Activated naive CD8-positive, alpha-beta T cell treated with anti-CD3 and anti-CD28 coated beads, Interleukin-2, amount 50 U/mL, for 16 hours (primary cell): Measurements from ENCODE around the gene GBF1.
"Not testable (repeated sequence)": the region's sequence is repeated elsewhere in the genome, so short reads cannot be mapped to it uniquely, and the experiment has no call there.

ENCODE experiments used
- DNase-seq: peaks from one replicate; pipeline ENCODE4 v3.0.0-alpha.2; 2020; ENCODE audit warnings: low read depth, low spot score

The GBF1 gene

DNA sequence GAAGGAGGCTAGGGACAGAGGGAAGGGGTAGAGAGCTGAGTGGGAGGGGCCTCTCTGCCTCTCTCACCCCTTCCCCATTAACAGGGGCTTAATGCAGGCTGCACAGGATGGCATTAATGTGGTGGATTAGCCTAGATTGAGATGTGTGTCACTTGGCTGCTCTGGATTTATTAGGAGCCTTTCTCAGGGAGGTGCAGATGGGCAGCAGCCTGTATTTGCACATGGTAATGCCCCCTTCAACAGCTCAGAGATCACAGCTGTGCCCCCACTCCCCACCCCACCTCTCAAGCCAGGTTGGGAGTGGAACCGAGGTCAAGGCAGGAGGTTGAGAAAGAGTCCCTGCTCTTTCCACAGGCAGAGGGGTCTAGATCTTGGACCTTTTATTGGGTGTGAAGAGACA is 11.3 kb upstream of the GBF1 start:
- no peak for DNase-seq

DNA sequence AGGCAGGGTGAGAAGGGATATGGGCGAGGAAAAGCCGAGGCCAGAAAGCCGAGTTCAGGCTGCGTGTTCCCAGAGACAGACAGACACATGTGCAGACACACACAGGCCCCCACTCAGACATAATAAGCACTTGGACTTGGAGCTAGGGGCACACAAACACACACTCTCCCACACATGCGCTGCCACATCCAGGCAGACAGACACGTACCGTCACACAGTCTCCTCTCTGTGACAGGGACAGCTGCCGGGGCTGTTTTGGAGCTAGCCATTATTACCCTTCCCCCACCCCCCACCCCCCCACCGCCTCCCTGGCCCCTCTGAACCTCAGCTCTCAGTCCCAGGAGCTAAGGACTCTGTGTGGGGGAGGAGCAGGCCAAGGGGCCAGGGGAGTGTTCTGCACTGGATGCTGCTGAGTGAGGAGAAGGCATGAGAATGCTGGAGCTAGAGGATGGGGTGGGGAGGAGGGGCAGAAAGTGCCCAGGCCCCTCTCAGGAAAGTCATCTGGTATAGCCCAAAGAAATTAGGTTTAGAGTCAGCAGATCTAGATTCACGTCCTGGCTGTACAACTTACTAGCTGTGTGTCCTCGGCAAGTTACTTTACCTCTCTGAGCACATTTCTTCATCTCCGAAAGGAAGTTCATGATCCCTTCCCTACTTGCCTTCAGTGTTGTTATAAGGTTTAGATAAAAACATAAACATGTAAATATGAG is 10.3 kb upstream of the GBF1 start:
- DNase-seq = no peak

DNA sequence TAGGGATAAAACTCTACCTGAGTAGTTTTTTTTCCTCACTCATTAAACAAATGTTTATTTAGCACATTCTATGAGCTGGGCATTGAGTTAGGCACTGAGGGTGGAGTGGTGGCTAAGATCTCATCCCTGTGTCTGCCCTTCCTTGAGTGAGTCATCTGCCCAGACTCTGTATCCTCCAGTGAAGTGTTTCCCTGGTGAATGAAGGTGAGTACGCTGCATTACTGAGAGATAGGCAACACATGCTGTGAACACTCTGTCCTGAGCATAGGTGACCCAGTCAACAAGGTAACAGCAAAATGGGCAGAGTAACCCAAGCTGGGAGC is 9.8 kb upstream of the GBF1 start:
- DNase-seq = no peak

DNA sequence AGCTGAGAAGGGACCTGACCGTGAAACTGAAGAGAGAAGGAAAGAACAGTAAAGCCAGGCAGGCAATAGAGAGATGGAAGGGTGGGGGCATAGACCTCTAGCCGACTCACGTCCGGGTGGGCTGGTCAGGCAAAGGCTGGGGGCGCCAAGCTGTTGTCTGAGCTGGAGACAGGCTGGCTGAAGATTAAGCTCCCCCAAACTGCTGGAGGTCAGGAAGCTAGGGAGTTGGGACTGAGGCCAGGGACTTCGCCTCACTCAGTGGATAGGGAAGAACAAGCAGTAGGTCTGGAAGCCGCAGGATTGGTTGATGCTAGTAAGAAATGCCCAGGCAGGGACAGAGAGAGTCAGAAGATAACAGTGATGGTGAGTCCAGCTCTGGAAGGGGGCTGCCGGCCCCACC is 9.3 kb upstream of the GBF1 start:
- no peak for DNase-seq

DNA sequence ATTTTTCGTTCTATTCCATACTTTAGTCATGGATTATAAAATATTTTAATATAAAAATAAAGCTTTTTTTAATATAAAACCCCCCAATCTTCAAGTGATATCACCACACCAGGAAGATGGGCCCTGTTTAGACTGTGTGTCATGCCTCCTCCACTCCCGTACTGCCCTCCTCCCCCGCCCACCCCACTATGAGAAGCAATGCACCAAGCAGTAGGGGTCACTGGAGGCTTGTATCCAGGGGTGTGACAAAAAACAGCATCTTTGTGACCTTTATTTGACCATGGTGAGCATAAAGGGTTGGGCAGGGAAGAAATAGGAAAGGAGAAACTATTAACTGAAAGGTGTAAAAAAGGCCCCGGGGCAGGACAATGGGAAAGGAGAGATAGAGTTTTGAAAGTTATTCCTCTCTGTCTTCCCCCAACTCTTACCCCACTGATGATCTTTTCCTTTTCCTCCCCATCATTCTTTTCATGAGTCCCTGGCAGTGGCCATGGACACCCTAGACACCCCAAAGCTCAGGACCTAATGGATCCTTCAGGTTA is 7.5 kb upstream of the GBF1 start:
- no peak for DNase-seq

DNA sequence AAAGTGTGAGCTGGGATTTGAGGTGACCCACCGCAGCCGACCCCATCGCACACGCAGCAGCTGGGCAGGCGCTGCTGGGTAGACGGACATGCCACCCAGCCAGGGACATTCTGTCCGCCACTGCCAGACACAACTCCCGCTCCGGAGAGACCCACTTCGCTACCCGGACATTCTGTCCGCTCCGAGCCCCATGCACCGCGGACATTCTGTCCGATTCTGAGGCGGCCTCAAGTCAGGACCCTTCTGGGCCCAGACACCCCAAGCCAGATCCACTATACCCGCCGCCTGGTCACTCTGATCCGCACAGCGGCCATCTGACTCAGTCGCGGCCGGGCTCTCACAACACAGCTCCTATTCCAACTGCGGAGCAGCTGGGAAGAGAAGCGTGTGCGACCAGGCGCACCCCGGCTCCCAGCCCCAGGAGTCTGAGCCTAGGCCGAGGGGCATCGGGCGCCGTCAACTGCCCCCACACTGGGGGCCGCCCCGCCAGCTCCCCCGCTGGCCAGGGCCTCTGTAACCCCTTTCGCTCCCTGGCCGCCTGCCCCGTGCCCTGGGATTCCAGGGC is 4.8 kb upstream of the GBF1 start:
- no peak for DNase-seq

DNA sequence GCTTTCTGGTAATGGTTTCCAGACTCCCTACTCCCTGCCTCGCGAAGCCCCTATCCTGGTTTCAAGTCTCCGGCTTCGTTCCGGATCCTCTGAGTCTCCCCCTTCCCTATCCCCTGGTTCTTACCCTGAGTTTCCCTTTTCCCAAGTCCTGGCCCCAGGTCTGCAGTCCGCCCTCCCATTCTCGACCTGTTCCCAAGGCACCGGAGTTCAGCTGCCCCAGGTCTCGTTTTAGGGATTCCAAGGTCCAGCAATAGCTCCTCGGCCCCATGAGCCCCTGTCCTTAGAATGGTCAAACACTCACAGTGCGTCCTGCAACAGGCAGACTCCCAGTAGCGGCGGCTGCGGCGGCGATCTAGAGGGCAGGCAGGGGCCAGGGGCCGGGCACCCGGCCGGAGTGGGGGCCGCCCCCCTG is 4.3 kb upstream of the GBF1 start:
- no peak for DNase-seq

DNA sequence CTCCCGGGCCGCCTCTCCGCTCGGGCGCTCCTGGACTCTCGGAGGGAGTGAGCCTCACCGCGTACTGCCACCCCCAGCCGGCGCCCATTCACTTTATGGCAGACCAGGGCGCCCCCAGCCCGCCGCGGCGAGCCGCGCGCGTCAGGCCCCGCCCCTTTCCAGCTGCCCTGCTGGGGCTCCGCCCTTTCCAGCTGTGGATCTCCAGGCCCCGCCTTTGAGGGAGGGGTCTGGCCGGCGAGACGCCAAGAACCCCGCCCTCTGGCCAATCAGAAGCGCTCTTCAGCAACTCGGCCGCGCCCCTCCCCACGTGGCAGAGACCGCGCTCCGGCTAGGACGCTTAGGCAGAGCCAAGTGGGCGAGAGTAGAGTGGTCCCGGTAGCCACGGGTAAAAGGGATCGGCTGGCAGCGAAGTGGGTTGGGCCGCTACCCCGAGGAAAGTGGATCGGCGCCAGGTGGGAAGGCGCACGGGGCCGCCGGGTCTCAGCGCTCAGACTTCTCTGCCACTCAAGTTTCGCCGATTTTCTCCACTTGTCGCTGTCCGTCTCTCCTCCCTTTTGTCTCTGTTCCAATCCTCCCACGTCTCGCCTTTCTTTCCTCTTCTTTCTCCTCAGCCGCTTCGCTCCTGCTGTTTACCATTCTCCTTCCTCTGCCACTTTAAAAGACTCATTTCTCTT is 3.8 kb upstream of the GBF1 start, which contains the start of gene PITX3:
Gene PITX3 (minus strand): TSS at position 69 of the 674 bp plus-strand sequence. CDS start 9,432 bp downstream, outside the sequence.
- peak; percentile 83 for DNase-seq

DNA sequence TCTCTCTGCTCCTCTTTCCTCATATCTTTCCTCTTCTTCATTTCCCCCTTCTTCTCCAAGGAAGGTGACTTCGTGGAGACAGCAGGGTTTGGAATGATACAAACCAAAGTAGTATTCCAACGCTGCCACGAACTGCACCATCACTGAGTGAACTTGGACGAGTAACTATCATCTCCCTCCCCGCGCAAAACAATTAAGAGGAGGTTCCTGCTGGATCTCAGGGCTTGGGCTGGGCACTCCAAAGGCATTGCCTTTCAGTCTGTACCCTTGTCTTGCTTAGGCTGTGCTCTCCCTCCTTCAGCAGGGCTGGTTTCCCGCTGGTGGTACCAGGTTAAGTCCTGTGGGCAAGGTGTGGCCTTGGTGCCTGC is 3.2 kb upstream of the GBF1 start:
- no peak for DNase-seq

DNA sequence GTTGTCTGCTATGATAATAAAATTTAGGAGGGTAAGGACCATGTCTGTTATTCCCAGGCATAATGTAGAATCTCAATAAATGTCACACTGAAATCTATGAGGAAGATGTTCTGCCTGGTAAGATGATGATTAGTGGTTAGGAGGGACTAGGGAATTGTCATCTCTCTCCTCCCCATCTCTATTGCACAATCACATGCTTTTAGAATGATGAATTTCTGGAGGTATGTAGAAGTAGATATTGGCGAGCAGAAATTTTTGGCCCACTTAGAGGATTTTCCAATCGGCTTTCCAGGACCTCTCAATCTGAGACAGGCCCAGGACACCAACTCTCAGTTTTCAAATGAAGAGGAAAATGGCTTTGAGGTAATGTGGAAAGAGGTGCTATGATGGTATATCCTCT is 2.0 kb upstream of the GBF1 start:
- no peak for DNase-seq

DNA sequence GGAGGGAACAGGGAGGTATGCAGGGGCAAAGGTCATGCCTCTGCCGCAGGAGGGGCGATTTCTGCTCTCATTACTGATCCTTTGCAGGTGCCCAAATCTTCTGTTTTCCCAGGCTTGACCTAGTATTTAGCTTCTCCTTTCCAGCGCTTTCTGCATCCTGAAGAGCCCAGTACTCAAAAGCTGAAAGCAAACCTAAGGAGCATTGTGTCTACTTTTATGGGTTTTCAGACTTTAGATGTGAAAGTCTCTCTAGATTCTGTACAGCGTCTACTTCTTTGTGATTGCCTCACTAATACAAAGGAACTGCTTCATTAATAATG is 560 bp downstream of the GBF1 start:
- no peak for DNase-seq

DNA sequence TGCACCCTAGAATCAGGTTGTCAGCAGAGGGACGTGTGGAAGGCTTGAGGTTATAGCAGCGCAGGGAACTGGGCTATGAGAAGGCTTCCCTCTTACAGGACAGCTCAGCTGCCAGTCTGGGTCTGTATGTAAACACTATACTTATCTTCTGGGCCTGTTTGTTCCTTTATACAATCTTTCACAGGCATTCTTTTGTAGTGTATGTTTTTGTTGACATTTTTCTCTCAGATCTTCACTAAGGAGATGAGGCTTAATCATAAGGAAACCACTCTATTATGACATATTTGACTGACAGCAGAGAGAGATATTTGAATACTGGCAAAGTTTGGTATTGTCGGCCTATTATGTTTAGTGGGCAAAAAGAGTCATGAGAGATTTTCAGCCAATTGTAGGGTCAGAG is 929 bp downstream of the GBF1 start:
- no peak for DNase-seq

DNA sequence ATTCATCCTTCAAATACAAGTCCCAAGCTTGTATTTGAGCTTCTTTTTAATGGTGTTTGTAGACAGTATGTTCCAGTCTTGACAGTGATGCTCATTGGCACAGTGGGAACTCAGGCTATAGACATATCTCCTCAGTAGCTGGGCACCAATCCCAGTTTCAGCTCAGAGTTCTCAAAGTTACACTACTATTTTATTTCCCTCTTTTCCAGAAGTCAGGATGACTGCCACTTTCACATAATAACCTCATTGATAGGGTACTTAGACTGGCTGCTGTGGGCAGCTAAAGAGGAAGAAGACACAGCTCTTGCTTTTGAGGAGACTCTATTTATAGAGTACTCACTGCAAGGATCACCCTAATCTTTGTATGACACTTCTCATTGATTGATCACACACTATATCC is 2.4 kb downstream of the GBF1 start:
- DNase-seq = no peak

DNA sequence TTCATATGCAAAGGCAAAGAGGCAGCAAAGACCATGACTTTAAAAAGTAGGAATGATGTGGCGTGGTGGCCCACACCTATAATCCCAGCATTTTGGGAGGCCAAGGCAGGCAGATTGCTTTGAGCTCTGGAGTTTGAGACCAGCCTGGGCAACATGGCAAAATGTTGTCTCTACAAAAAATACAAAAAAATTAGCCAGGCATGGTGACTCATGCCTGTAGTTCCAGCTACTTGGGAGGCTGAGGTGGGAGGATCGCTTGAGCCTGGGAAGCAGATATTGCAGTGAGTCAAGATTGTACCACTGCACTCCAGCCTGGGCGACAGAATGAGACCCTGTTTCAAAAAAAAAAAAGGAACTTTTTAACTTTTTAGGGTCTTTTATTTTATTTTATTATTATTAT is 7.2 kb downstream of the GBF1 start:
- DNase-seq = not testable (repeated sequence)

DNA sequence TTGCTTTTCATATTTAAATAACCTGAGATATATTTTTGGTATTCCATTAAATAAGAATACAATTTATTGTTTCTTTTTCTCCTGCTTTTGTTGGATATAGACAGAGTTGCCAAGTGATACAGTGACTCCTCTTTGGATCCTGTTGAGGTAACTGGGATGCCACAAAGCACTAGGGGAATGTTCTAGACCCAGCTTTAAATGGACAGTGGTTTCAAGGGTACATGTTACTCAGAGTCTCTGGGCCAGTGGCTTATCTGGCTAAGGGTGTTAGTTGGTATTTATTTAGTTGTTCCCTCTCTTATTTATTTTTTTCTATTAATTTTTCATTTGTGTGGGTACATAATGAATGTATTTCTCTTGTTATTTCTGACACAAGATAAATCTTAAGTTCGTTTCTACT is 9.1 kb downstream of the GBF1 start:
- DNase-seq = no peak

DNA sequence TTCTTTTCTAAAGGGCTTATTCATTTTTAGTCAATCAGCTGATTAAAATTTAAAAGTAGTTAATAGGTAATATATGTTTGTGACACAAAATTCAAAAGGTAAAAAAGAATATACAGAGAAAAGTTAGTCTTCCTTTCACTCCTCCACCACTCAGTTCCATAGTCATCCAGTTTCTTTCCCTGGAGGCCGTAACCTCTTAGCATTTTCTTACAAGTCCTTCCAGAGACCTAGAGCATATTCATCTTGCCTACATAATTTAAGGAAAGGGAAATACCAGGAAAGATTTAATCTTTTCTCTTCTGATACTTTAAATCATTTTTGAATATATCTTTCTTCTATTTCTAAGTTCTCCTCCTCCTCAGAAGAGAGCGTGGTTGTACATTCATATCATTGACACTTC is 10.1 kb downstream of the GBF1 start:
- DNase-seq = no peak

DNA sequence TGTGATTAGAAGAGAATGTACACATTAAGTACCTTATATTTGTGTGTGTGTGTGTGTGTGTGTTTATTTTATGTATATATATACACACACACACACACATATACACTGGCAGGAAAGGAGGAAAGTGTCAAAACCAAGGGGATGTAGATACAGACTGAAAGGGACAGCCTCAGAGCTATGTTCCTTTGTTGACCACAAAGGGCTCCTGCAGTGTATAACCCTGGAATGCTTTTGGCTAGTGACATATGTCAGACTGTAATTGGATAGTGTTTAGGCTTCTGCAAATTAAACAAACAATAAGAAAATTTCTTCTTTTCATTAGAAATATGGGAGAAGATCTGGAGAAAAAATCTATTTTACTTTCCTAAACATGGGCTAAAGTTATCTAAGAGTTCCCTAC is 15.9 kb downstream of the GBF1 start:
- DNase-seq = no peak

DNA sequence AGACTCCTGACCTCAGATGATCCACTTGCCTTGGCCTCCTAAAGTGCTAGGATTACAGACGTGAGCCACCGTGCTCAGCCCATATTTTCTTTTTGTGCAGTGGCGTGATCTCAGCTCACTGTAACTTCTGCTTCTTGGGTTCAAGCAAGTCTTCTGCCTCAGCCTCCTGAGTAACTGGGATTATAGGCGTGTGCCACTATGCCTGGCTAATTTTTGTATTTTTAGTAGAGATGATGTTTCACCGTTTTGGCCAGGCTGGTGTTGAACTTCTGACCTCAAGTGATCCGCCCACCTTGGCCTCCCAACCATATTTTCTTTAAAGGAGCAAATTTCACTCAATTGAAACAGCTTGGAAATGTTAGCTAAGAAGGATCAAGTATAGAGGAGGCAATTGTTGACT is 16.5 kb downstream of the GBF1 start:
- no peak for DNase-seq

DNA sequence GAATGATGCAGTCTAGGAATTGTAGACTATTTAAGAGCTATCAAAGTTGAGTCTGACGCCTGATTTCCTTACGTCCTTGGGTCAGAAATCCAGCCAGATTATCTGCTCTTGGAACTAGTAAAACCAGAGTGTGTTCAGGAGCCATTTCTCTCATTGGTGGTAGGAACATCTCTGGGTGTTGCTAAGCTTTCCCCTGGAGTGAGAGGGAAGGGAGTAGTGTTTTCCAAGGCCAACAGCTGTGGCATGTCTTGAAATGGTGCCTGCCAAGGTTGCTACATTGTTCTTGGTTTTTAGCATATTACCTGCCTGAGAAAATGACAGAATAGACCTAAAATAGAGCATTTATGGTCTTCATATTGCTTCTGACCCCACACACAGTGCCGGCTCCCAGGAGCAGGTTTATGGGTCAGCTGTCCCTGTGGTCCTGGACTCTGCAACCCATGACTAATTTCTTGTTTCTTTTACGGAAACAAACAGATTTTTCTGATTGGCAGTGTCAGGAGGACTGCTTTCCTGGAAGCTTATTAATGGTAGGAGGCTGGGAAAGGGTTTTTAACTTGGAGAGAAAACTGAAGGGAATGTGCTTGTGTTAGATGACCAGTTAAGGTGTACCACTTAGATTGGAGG is 17.5 kb downstream of the GBF1 start:
- DNase-seq = no peak

DNA sequence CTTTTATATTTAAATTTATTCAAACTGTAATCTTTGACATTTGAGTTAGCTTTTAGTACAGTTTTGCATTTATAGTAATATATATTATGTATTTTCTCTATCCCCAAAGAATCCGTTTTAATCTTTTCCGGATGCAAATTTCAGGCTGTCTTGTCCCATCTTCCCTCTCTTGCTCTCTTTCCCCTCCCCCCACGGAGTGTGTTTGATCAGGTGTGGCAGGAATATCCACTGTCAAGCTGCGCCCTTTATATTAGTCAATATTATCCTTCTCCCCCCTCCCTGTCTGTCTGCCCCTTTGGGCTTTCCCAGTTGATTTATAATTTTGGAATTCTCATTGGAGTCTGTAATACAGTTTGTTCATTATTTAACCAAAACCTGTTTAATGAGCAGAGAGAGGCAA is 19.0 kb downstream of the GBF1 start:
- no peak for DNase-seq

DNA sequence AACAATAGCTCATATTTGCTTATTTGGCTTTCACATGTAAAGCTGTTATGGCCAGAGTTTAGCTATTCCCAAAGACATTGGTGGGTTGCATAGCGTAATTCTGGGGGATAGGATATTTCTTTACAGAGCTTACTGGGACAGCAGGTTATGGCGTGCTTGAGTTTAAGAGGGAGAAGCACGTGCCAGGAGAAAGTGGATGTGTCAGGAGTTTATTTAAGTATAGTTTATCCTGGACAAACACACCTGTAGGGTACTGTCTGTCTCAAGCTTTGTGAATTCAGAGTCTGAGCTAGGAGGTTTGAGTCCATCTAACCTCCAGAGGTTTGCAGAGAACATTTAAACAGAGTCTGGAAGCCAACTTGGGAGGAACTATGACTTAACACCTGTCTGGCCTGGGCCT is 21.3 kb downstream of the GBF1 start:
- no peak for DNase-seq

DNA sequence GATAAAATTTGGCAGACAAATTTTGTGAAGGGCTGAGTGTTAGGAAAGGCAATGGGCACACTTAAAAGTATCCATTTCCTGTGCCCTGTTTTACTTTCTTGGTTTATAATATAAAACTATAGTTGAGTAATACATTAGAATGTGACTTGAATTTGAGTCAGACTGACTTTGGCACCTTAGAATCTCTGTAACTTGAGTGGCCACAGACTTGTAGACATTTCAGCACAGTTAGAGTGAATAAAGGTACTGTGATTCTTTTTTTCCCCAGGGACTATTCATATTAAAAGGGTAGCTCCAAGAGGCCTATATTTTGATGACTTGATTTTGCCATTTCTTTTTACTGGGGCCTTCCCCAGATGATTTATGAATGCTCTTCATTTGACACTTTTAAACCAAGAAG is 22.4 kb downstream of the GBF1 start:
- no peak for DNase-seq

DNA sequence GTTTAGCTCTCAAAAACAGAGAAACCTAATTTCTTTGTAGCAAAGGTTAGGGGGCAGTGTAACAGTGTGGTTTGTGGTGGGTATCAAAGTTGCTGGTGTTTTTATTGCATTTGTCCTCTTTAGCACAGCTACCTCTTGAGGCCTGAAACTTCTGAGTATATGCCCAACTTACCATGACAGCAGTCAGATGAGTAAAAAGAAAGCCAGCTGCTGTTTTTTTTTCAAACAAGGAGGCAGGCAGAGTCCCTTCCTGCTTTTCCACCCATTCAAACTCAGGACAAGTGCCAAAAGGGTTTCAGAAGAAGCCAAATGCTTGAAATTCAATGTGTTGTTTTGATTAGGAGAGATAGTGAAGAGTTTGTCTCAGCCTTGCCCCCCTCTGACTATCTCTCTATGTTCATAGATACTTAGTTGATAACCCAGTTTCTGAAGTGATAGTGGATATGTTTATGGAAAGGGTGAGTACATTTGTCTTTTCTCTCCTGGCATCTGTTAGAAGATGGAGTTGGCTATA is 23.1 kb downstream of the GBF1 start:
- DNase-seq = no peak
